ENCODE data around the gene PFN3. TPM values are rescaled to one million over a fixed set of nuclear protein-coding genes. Genes with fewer than 3 reads are reported as not detected.
A peak's percentile ranks its signal among the peaks of the same experiment; 100 is the strongest.

Gene PFN3
- total and polyA plus RNA-seq, 2 of the 13 experiments (the other 11 are each of a cell fraction or from before 2014, with no cell fraction given): not detected

DNA sequence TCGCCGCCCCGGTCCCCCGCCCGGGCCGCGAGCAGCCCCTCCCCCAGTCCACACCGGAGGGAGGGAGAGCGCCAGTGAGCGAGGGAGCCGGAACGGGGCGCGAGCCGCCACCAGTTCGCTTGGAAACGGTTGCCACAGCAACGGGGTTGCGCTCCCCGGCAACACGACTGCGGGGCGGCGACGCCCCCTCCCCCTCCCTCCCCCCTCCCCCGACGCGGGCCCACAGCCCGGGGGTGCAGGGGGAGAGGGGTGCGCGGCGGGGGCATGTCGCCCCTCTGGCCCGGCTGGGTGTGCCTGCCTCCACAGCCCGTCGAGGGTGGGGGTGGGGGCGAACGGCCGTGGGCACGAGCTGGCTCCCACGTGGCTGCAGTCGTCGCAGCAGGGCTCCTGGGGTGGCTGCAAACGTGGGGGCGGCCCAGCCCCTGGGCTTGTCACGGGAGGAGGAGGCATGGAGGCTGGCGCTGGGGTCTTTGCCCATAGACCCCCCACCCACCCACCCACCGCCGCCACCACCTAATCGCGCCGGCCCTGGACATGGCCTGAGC is 46.7 kb upstream of the PFN3 start (continued):
- TF ChIP-seq ZNF446 (CRISPR knock-in tag; IDR thresholded peaks at IDR 0.05): 0 out of 2 replicates have a peak, but pooled peaks have one; percentile 59
- no peak for TF ChIP-seq ZNF326 (CRISPR knock-in tag; IDR thresholded peaks at IDR 0.05; ENCODE audit: borderline replicate concordance)
- TF ChIP-seq MYC (CRISPR knock-in tag; IDR thresholded peaks at IDR 0.05; ENCODE audit: borderline replicate concordance): no peak; the same call in 1 of the 2 replicates
- TF ChIP-seq GATA4 (IDR thresholded peaks at IDR 0.05; ENCODE audit: borderline replicate concordance, low read depth): no peak
- TF ChIP-seq, protein P1, sequence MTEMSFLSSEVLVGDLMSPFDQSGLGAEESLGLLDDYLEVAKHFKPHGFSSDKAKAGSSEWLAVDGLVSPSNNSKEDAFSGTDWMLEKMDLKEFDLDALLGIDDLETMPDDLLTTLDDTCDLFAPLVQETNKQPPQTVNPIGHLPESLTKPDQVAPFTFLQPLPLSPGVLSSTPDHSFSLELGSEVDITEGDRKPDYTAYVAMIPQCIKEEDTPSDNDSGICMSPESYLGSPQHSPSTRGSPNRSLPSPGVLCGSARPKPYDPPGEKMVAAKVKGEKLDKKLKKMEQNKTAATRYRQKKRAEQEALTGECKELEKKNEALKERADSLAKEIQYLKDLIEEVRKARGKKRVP (CRISPR knock-in tag; IDR thresholded peaks at IDR 0.05): 0 out of 4 replicates have a peak, but pooled peaks of 1 of the 2 experiments have one; percentile 4
- TF ChIP-seq ZFP82 (CRISPR knock-in tag; IDR thresholded peaks at IDR 0.05; ENCODE audit: borderline replicate concordance): peak; percentile 73; the same call in 1 of the 2 replicates
- TF ChIP-seq ATF1 (CRISPR knock-in tag; IDR thresholded peaks at IDR 0.05): no peak
- 0 out of 2 replicates have a peak, but pooled peaks have one; percentile 18 for TF ChIP-seq MEIS1 (CRISPR knock-in tag; IDR thresholded peaks at IDR 0.05; ENCODE audit: borderline replicate concordance)
- peak; percentile 77; the same call in 1 of the 2 replicates for TF ChIP-seq PCBP1 (IDR thresholded peaks at IDR 0.05; ENCODE audit: borderline replicate concordance, low read depth, low read length)
- TF ChIP-seq RFX1 (IDR thresholded peaks at IDR 0.05): peak; percentile 71
- TF ChIP-seq NR2F2 (IDR thresholded peaks at IDR 0.05; ENCODE audit: borderline replicate concordance, low read depth): no peak
- no peak for TF ChIP-seq FOXP1 (IDR thresholded peaks at IDR 0.05)
- TF ChIP-seq FOXP1 (CRISPR knock-in tag; IDR thresholded peaks at IDR 0.05): no peak
- TF ChIP-seq, protein P2, sequence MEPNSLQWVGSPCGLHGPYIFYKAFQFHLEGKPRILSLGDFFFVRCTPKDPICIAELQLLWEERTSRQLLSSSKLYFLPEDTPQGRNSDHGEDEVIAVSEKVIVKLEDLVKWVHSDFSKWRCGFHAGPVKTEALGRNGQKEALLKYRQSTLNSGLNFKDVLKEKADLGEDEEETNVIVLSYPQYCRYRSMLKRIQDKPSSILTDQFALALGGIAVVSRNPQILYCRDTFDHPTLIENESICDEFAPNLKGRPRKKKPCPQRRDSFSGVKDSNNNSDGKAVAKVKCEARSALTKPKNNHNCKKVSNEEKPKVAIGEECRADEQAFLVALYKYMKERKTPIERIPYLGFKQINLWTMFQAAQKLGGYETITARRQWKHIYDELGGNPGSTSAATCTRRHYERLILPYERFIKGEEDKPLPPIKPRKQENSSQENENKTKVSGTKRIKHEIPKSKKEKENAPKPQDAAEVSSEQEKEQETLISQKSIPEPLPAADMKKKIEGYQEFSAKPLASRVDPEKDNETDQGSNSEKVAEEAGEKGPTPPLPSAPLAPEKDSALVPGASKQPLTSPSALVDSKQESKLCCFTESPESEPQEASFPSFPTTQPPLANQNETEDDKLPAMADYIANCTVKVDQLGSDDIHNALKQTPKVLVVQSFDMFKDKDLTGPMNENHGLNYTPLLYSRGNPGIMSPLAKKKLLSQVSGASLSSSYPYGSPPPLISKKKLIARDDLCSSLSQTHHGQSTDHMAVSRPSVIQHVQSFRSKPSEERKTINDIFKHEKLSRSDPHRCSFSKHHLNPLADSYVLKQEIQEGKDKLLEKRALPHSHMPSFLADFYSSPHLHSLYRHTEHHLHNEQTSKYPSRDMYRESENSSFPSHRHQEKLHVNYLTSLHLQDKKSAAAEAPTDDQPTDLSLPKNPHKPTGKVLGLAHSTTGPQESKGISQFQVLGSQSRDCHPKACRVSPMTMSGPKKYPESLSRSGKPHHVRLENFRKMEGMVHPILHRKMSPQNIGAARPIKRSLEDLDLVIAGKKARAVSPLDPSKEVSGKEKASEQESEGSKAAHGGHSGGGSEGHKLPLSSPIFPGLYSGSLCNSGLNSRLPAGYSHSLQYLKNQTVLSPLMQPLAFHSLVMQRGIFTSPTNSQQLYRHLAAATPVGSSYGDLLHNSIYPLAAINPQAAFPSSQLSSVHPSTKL (CRISPR knock-in tag; IDR thresholded peaks at IDR 0.05): no peak
- peak; percentile 74; the same call in 1 of the 3 replicates for TF ChIP-seq MXI1 (IDR thresholded peaks at IDR 0.05; ENCODE audit: borderline replicate concordance, low read depth, low read length)
- TF ChIP-seq HOXD1 (CRISPR knock-in tag; IDR thresholded peaks at IDR 0.05): peak; percentile 11; the same call in 1 of the 2 replicates
- no peak for TF ChIP-seq HMG20B (CRISPR knock-in tag; conservative IDR thresholded peaks at IDR 0.05)
- no peak for TF ChIP-seq SP5 (CRISPR knock-in tag; IDR thresholded peaks at IDR 0.05; ENCODE audit: borderline replicate concordance, low read depth)
- TF ChIP-seq SIN3A (IDR thresholded peaks at IDR 0.05; ENCODE audit: borderline replicate concordance, low read depth, low read length): peak; percentile 4; the same call in 1 of the 2 replicates
- peak; percentile 71 for TF ChIP-seq MAX (IDR thresholded peaks at IDR 0.05)
- TF ChIP-seq ZNF563 (CRISPR knock-in tag; IDR thresholded peaks at IDR 0.05): 0 out of 2 replicates have a peak, but pooled peaks have one; percentile 57
- TF ChIP-seq MAFK (conservative IDR thresholded peaks at IDR 0.05 in 1 of 2, IDR thresholded peaks at IDR 0.05 in 1 of 2; ENCODE audit: low read length in 2 of 2): no peak
- peak; percentile 26; the same call in 1 of the 2 replicates for TF ChIP-seq HDAC1 (CRISPR knock-in tag; IDR thresholded peaks at IDR 0.05)
- TF ChIP-seq SRSF1 (optimal IDR thresholded peaks at IDR 0.05; ENCODE audit: low read depth, low read length): peak; percentile 6
- peak; percentile 83 for TF ChIP-seq HNRNPK (IDR thresholded peaks at IDR 0.05; ENCODE audit: low read depth, low read length, poor library complexity, severe bottlenecking)
- TF ChIP-seq SAP130 (CRISPR knock-in tag; IDR thresholded peaks at IDR 0.05; ENCODE audit: low read depth): 0 out of 2 replicates have a peak, but pooled peaks have one; percentile 10

Measured in HepG2 (cell line).